Measurements from ENCODE around the gene HYAL1. TPM values are rescaled to one million over a fixed set of nuclear protein-coding genes. Genes with fewer than 3 reads are reported as not detected.
"Not testable (repeated sequence)": the region's sequence is repeated elsewhere in the genome, so short reads cannot be mapped to it uniquely, and the experiment has no call there.

Gene HYAL1
- total RNA-seq, 1 donor from 2014 or later = 0.32 TPM

DNA sequence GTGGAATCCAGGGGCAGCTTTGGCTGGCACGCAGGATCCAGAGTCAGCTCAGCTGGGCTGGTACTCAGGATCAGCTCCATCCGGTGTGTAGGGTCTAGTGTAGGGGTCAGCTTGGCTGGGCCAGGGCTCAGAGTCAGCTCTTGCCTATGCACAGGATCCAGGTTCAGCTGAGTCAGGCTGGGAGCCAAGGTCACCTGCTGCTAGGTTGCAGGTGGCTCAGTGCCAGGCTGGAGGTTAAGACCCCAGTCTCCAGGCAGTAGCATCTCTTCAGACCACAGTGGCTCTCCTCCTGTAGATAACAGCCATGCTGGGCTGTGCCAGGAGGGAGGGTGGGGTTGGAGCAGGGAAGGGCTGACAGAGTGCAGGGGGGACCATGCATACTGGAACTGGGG is 6.0 kb downstream of the HYAL1 start:
- intact Hi-C loops (cut with micrococcal nuclease) = loop anchor here (5.0 to 10.0 kb wide), 5 partner anchors 440 to 1380 kb away; partner anchors contain the start of genes ARIH2, DAG1, IMPDH2 and NDUFAF3

DNA sequence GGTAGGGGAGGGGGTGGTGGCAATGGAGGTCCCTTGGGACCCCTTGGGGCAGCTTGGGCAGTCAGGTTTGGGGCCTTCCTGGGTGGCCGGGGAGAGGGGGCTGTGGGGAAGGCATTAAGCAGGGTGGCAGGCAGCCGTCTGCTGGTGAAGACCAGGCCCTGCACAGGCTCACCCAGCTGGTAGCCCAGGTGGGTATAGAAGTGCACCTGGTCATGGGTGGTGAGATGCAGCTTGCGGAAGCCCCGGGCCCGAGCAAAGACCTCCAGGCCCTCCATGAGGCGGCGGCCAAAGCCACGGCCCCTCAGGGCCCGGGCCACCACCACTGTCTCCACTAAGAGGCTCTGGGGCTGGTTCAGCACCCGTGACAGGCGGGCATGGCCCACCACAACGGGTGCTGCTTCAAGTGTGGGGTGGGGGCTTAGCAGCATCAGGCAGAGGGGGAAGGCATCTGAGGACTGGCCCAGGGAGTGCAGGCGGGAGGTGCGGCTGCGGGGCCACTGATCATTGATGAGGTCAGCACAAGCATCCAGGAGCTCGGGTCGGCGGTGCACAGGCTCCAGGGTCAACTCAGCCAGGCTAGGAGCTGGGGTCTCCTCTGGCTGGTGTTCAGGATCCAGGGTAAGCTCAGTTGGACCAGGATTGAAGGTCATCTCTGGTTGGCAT is 6.5 kb downstream of the HYAL1 start:
- intact Hi-C loops (cut with micrococcal nuclease) = loop anchor here (5.0 to 10.0 kb wide), 5 partner anchors 440 to 1380 kb away; partner anchors contain the start of genes ARIH2, DAG1, IMPDH2 and NDUFAF3

DNA sequence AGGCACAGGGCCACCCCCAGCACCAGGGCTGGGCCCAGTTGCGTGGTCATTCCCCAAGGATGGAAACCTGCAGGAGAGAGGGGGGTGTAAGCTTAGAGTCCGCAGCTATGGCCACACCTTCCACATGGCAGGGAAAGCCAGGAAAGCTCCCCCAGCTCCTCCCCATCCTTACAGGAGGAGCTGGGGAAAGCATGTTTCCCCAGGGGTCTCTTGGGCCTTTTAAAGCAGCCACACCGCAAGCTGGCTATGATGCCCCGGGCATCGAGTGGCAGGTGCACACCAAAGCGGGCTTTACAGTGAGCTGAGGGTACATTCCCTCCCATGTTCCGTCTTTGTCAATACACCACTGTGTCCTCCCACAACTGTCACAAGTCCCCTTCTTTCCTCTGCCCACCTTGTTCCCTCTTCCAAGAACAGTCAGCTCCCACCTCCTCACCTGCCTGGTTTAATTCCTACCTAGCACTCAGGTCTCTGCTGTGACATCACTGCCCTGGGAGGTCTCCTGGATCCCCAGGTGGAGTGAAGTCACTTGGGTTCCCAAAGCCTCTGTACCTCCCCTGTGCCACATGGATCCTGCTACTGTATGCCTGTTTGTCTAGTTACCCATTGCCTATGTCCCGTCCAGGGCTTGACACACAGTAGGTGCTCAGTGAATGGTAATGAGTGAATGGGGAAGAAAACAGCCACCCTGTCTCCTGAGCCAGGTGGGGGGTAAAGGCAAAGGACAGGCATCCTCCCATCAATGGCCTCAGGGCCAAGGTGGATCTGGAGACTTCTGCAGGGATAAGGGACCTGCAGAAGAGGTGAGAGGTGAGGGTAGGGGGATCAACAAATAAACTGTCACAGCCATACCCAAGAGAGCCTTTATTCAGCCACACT is 7.6 kb downstream of the HYAL1 start:
- intact Hi-C loops (cut with micrococcal nuclease) = loop anchor here (5.0 to 10.0 kb wide), 5 partner anchors 438 to 1378 kb away; partner anchors contain the start of genes ARIH2, DAG1, IMPDH2 and NDUFAF3

DNA sequence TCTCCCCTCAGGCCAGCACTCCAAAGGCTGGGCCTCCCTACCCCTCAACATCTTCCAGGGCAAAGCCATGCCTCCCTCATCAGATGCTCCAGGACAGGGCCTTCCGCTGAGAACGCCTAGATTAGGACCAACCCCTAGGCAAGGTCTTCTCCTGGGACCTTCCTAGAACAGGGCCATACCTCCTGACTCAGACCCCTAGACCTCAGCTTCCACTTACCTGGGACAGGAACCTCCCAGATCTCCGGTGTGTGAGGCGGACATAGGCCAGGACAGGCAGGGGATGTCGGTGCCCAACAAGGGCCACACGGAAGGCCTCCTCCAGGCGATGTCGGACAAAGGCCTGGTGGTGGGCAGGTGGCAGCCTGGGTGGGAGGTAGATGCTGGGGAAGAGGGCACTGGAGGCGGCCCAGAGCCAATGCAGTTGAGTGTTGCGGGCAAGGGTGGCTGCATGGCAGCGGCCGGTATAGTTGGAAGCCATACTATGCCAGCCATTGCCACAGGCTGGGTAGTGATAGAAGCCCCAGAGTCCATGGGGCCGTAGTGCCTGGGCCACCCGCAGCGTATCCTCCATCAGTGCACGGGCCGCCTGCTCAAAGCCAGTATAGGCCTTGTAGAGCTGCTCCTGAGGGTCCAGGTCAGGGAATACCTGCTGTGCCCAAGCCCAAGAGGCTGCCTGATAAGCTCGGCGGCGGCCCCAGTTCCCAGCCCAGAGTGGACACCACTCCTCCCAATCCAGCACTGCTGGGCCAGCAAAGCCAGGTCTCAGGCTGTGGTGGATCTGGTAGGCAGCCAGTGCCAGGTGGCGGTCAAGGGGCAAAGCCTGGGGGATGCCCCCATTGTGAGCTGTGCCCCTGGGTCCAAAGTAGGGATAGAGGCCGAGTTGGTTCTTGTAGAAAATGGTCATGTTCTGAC is 8.6 kb downstream of the HYAL1 start:
- intact Hi-C loops (cut with micrococcal nuclease) = loop anchor here (5.0 to 10.0 kb wide), 5 partner anchors 437 to 1377 kb away; partner anchors contain the start of genes ARIH2, DAG1, IMPDH2 and NDUFAF3

DNA sequence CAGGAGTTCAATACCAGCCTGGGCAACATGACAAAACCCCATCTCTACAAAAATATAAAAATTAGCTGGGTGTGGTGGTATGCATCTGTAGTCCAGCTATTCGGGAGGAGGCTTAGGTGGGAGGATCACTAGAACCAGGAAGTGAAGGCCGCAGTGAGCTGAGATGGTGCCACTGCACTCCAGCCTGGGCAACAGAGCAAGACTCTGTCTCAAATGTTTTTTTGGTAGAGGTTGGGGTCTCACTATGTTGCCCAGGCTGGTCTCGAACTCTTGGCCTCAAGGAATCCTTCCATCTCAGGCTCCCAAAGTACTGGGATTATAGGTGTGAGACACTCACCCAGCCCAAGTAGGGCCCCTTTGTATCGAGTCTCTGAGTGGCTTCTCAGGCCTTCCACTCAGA is 9.3 kb downstream of the HYAL1 start:
- intact Hi-C loops (cut with micrococcal nuclease) = loop anchor here (10.0 kb wide), 2 partner anchors 819 to 1269 kb away; partner anchors contain the start of genes DAG1, IMPDH2 and NDUFAF3

DNA sequence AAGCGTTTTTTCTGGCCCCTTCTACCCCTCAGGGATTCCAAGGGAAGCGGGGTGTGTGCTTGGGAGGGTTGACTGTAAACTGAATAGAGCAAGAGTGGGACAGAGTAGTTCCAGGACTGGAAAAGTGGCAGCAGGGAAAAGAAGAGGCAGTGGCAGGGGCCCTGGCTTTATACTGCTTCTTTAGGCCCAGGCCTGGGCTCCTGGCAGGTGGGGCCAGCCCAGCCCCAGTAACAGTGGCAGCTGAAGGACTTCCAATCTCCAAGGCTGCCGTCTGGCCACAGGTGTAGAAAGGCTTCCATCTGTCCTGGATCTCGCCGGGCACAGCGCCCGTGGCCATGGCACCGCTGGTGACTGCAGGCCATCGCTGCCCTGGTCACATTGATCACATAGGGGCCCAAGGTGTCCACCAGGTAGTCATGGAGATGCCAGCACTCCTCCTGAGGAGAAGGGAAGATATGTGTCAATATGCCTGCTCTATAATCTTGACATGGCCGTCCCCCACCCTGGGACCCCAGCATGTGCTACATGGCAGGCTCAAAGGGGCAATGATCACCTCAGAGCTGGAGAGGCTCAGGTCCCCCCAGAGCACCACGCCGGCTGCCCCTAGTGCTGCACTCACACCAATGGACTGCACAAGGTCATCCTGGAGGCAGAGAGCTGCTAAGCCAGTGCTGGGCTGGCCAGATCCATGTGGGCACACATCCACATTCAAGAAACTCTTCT is 10.1 kb downstream of the HYAL1 start:
- intact Hi-C loops (cut with micrococcal nuclease) = loop anchor here (10.0 kb wide), 2 partner anchors 818 to 1268 kb away; partner anchors contain the start of genes DAG1, IMPDH2 and NDUFAF3

DNA sequence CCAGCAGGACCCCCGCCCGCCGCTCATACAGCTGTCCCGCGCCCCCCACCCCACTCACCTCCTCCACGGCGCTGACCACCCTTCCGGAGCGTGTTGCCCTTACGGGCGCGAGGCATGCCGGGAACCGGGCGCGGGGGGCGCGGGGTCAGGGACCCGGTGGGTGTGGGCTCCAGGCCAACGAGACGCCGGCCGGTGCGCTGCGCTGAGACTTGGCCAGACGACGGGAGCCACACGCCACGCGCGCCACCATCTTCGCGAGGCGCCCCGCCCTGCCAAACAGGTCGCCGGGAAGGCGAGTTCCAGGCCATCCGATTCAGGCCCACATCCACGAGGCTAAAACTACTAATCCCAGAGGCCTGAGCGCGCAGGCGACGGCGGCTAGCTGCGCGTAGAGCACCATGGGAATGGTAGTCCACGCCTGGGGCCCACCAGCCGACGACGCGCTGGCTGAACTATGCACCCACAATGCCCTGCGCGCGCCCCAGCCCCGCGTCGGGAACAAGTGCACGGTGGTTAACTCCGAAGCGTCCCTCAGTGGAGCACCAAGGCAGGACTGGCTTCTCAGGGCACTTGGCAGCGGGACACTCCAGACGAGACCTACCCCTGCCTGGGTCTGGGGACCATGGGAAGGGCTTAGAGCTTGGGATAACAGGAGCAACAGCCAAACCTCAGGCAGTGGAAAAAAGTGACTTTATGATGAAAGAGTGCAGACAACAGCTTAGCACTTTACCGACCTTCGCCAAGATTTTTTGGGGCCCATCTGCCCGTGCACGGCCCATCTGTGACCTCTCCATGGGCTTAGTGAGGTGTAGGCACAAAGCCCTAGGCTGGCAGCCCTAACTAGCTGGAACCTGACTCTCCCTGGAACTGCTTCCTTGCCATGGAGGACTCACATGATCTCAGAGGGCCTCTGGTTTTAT is 11.0 kb downstream of the HYAL1 start, which contains the start of gene IFRD2:
TSS of gene IFRD2 (minus strand) at position 271 of the 920 bp plus-strand sequence. CDS start at position 116, 155 bp downstream.
- intact Hi-C loops (cut with micrococcal nuclease) = loop anchor here (1.0 to 10.0 kb wide), 12 partner anchors 8 to 1268 kb away; partner anchors contain the start of genes DAG1, IMPDH2, NDUFAF3 and TMEM115

DNA sequence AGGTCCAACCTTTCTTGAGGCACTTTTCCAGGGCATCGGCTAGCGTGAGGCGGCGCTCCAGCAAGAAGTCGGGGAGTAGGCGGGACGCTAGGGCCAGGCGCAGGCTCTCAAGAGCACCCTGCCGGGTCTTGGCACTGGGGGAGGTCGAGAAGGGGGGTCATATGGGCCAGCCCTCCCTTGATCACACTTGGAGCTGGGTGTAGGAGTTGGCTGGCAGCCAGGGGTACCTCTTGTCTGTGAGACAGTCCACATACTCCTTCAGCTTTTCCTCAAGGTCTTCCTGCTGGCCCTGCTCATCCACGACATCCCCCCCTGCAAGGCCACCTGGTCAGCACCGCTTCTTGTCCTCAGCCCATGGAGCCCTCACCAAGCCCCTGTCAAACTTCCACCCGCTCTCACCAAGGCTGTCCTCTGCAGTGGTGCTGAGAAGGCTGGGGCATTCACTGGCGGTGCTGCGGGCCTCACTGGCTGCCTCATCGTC is 13.2 kb downstream of the HYAL1 start:
- intact Hi-C loops (cut with micrococcal nuclease) = loop anchor here (10.0 kb wide), 2 partner anchors 815 to 1265 kb away; partner anchors contain the start of genes DAG1, IMPDH2 and NDUFAF3

DNA sequence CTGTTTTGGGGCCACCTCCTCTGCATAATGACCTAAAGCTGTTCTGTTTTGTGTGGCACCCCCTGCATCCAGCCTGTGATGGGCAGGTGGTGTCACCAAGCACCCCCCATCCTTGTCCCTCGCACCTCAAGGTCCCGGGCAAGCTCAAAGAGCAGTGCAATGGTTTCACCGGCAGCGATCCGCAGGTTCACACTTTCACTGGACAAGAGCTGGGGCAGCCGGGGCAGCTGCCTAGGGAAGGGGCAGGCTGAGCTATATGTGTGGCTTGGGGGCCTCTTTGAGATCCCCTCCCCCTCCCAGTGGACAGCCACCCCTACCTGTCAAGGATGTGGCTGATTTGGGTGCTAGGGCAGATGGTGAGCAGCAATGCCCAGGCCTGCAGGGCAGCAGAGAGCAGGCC is 14.2 kb downstream of the HYAL1 start:
- intact Hi-C loops (cut with micrococcal nuclease) = no loop called here

DNA sequence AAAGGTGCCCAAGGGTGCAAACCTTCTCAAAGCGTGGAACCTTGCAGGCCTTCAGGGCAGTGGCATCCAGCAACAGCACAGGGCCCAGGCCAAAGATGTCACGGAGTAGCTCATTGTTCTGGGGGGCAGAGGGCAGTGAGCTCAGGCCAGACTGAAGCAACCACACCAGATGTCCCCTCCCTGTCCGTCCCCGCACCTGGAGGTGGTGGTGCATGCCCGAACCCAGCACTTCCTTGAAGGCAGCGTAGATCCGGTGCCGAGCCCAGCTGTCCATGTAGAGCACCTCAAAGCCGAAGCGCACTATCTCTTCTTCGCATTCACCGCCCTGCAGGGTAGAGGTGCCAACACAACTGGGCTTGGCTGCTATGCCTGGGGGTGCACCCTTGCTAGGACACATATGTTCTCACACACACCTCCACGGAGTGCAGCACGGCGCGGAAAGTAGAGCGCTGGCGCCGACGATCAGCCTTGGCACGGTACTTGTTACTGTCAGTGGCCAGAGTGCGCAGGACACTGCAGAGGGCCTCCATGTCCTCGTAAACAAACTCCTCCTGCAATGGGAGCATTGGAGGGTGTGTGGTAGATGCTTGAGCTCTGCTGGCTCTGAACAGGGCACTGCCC is 14.9 kb downstream of the HYAL1 start:
- intact Hi-C loops (cut with micrococcal nuclease) = no loop called here

DNA sequence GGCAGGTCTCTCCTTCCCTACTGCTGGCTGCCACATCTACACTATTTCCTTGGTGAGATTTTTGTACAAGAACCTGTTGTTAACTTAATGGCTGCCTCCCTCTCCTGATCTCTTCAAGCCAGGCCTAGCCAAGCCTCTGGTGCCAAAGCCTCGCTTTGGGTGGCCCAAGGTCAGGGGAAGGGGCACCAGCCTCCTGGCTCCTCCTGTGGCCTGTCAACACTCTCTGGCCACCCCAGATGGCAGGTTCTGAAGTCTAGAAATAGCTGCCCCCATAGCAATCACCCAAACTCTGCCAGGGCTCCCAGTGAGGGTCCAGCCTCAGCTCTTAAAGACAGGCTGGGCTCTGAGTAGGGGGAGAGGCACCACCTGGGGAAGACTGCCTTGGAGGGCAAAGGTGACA is 16.1 kb downstream of the HYAL1 start:
- intact Hi-C loops (cut with micrococcal nuclease) = no loop called here

DNA sequence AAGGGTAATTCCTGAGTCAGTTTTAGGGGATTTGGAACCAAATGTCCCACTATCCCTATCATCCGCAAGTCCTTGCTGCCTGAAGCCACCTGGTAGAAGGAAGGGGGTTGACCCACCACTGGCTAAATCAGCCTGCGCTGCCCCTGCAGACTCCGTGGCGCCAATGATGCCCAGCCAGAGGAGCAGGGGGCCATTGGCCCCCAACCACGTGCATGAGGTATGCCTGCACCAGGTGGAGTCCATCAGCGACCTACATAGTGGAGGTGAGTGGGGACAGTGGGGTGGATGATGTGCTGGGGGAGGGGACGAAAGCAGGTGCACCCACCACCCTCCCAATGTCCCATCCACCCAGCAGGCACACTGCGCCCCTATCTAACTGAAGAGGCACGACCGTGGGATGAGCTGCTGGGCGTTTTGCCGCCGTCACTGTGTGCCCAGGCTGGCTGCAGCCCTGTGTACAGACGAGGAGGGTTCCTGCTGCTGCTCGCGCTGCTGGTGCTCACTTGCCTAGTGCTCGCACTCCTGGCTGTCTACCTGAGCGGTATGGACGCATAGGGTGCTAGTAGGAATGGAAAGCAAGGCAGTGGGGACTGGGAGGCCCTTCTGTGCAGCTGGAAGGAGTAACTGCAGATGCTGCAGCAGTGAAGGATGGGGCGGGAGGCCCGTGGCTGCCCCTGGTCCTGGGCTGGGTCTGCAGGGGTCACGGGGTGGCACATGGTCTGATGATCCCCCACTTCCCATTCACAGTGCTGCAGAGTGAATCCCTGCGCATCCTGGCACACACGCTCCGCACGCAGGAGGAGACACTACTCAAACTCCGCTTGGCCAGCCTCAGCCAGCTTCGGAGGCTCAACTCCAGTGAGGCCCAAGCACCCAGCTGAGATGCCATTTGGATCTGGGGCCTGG is 16.8 kb downstream of the HYAL1 start:
- intact Hi-C loops (cut with micrococcal nuclease) = no loop called here

DNA sequence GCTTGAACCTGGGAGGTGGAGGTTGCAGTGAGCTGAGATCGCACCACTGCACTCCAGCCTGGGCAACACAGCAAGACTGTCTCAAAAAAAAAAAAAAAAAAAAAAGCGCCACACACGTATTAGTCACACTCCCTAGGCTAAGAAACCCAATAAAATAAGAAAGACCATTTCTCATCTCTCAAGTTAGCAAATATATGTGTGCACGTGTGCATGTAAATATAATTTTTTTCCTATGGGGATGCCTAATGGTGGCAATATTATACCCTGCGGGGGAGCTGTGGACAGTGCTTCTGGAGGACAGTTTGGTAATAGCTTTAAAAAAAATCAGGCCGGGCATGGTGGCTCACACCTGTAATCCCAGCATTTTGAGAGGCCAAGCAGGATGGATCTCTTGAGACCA is 19.3 kb downstream of the HYAL1 start:
- intact Hi-C loops (cut with micrococcal nuclease) = not testable (repeated sequence)

DNA sequence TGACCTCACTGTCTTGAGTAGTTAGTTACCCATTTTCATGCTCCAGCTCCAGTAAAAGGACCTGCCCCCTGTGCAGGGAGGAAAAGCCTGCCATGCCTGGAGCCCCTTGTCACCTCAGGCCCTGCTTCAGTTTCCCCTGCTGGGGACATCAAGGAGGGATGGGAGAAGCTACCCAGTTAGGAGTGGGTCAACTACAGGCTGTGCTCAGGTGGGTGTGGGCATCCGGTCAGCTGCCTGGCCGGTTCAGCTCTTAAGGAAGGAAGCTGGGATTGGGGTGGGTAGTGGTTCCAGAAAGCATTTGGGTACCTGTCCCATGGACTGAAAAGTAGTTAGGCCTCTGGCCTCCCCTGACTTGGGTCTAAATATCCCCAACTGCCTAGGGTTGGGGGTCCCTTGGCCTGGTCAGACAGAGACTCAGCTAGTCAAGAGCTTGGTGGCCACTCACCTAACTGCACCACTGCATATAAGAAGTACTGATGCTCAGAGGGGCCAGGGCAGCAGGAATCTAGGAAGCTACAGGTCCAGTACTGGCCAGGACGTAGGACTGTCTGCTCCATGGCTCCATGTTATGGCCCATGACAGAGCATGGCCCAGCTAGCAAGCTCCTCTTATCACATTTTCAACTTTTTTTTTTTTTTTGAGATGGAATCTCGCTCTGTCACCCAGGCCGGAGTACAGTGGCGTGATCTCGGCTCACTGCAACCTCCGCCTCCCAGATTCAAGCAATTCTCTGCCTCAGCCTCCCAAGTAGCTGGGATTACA is 23.9 kb downstream of the HYAL1 start:
- intact Hi-C loops (cut with micrococcal nuclease) = no loop called here

DNA sequence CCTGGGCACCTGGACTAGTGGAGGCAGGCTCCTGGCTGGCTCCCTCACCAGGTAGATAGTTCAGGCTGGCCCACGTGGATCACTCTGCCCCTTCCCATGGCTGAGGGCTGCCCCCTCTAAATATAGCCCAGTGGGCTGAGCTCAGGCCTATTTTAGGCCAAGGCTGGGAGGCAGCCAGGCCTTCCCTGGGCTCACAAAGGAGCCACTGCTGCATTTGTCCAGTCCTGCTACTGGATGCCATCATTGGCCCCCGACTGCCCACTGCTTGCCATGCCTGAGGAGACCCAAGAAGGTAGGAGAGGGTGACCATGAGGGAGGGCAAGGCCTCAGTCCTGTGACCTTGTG is 24.5 kb downstream of the HYAL1 start, which contains the start of gene LSMEM2:
TSS of gene LSMEM2 (plus strand) at position 208 of the 345 bp plus-strand sequence. CDS start at position 235, 27 bp downstream.
- intact Hi-C loops (cut with micrococcal nuclease) = no loop called here

DNA sequence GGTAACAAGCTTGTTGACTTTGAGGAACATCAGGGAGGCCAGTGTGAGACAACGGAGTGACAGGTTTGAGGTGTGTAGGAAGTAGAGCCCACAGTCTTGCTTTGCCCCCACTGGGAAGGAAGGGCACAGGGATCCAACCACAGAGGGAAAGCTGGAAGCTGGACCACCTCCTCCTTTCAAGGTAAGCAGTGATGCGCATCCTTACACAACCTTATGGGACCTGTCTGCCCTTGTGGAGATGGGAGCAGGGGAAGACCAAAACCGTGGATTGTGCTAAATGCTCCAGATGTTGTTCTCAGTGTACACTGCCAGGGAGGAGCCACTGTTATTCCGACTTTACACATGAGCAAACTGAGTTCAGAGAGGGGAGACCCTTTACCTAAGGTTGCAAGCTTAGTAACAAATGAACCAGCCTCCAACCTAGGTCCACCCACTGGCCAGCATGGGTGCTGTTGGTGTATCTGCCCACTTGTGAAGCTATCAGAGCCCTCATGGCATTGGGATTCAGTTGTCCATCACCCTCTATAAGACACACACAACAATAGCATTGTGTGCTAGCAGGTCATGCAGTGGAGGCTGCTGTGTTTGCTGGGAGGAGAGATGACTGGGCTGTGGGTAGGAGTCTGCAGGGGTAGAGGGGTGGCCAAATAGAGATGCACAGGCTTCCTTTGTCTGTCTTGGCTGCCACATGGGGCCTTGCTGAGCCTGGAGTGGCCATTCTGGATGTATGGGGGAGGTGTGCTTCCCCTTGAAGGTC is 25.1 kb downstream of the HYAL1 start:
- intact Hi-C loops (cut with micrococcal nuclease) = no loop called here
